ENCODE data around the gene BTNL9. TPM values are rescaled to one million over a fixed set of nuclear protein-coding genes. Genes with fewer than 3 reads are reported as not detected.

Gene BTNL9
- polyA plus RNA-seq, 2 of the 4 experiments (the other 2 are of a cell fraction): 0.85 to 1.5 TPM

DNA sequence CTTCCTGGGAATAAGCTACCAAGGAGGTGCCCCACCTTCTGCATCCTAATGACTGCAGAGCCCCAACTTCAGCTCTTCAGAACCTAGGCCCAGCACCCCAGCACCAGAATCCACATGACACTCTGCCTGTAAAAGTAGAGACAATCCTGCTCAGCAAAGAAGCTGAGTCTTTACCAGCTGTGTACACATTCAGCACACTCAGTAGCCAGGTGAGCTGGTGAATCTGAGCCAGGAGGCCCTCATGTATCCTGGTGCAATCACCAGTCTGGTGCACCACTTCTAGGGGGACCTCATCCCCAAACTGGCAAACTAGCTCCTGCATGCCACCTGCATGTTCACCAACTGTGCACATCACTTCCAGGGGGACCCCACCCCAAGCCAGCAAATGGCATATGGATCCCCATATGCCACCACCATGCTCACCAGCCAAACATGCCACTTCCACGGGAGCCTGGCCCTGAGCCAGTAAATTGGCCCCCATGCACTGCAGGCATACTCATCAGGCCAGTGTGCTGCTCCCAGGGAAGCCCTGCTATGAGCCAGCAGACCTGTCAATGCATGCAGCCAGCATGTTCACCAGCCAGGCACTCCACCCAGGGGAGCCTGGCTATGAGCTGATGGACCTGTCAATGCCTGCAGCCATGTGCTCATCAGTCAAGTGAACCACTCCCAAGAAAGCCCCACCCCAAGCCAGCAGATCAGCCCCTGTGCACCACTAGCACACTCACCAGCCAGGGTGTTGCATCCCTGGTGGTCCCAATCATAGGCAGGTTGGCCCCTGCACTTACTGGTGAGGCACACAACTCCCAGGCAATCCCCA lies 15.6 kb upstream of the BTNL9 start:
- WGBS (ENCODE audit: missing lambda C conversion rate): 0% methylated on average over 1 of the region's 1 CpG
- no peak for FAIRE-seq
- CTCF ChIA-PET: interaction anchor here (1.0 kb wide), 1 partner anchor 143 kb away, joined by 3 read pairs; no protein-coding TSS in a partner anchor

DNA sequence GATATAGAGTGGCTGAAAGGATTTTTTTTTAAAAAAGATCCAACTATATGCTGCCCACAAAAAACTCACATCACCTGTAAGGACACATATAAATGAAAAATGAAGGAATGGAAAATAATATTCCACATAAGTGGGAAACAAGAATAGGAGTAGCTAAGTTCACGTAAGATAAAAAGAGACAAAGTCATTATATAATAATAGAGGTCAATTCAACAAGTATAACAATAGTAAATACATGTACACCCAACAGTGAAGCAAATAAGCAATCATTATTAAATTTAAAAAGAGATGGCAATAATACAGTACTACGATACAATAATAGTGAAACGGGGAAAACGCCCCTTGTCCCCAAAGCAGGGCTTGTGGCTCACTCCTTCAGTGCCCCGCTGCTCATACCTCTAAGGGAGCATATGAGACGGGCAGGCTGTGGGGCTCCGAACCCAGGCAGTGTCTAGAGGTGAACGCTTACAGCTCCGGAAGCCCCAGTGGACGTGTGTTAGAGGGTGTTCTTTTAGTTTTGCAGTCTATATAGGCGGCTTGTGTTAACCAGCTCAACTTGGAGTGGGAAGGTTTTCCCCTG lies 12.5 kb upstream of the BTNL9 start:
- Histone ChIP-seq H3K4me2 (peak overlapping the region; percentile 77), H3K4me1 (peaks cover 3% of the 10 kb centered on the region; the same call in 1 of the 3 replicates), H3K4me3 (peak overlapping the region; percentile 55), H3K9me3 (peaks cover under 1% of the 10 kb centered on the region; the same call in 1 of the 3 replicates), H3K27ac (peak overlapping the region; percentile 76 to 84)
- TF ChIP-seq MYC (IDR thresholded peaks at IDR 0.05; ENCODE audit: borderline replicate concordance, low read length) (no peak), PBX3 (IDR thresholded peaks at IDR 0.05) (no peak), PHF8 (IDR thresholded peaks at IDR 0.05; ENCODE audit: borderline replicate concordance, low read depth) (no peak), ESRRA (IDR thresholded peaks at IDR 0.05; ENCODE audit: borderline replicate concordance, low read length) (no peak), EHMT2 (IDR thresholded peaks at IDR 0.05; ENCODE audit: low read depth) (no peak), MAFK (IDR thresholded peaks at IDR 0.05; ENCODE audit: partially characterized antibody) (no peak), CBX8 (IDR thresholded peaks at IDR 0.05) (no peak), SMC3 (IDR thresholded peaks at IDR 0.05) (no peak), FOSL2 (IDR thresholded peaks at IDR 0.05) (no peak), FOSL2 (CRISPR knock-in tag; IDR thresholded peaks at IDR 0.05) (no peak), BHLHE40 (IDR thresholded peaks at IDR 0.05; ENCODE audit: low read depth, low read length) (no peak)
- CTCF ChIA-PET: interaction anchor here (0.7 kb wide), 1 partner anchor 16 kb away, joined by 3 read pairs; no protein-coding TSS in a partner anchor
- ATAC-seq (peak; percentile 89; a peak in 5 of 6 replicates), FAIRE-seq (no peak), DNase-seq (ENCODE audit: low read depth in 1 of 2, low spot score in 1 of 2) (peak in 1 of 2 experiments; percentile 35)
- POLR2A ChIA-PET: interaction anchor here (0.7 kb wide), 1 partner anchor 106 kb away, joined by 4 read pairs; no protein-coding TSS in a partner anchor
- WGBS (ENCODE audit: missing lambda C conversion rate): 18% methylated on average over 11 of the region's 11 CpGs

More for the DNA sequence above, 15.6 kb upstream of the BTNL9 start:
- POLR2A ChIA-PET: no interaction called here
- no peak for ATAC-seq
- TF ChIP-seq, protein P1, sequence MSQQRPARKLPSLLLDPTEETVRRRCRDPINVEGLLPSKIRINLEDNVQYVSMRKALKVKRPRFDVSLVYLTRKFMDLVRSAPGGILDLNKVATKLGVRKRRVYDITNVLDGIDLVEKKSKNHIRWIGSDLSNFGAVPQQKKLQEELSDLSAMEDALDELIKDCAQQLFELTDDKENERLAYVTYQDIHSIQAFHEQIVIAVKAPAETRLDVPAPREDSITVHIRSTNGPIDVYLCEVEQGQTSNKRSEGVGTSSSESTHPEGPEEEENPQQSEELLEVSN (IDR thresholded peaks at IDR 0.05; ENCODE audit: borderline replicate concordance, low read depth): no peak
- Histone ChIP-seq H3K9me3 (peaks cover 6% of the 10 kb centered on the region; the same call in 1 of the 3 replicates), H3K4me2 (no peak overlapping the region), H3K4me1 (peaks cover 3% of the 10 kb centered on the region; the same call in 1 of the 3 replicates), H3K27ac (no peak overlapping the region), H3K4me3 (no peak overlapping the region)
- no peak for DNase-seq (ENCODE audit: low read depth in 1 of 2, low spot score in 1 of 2)

DNA sequence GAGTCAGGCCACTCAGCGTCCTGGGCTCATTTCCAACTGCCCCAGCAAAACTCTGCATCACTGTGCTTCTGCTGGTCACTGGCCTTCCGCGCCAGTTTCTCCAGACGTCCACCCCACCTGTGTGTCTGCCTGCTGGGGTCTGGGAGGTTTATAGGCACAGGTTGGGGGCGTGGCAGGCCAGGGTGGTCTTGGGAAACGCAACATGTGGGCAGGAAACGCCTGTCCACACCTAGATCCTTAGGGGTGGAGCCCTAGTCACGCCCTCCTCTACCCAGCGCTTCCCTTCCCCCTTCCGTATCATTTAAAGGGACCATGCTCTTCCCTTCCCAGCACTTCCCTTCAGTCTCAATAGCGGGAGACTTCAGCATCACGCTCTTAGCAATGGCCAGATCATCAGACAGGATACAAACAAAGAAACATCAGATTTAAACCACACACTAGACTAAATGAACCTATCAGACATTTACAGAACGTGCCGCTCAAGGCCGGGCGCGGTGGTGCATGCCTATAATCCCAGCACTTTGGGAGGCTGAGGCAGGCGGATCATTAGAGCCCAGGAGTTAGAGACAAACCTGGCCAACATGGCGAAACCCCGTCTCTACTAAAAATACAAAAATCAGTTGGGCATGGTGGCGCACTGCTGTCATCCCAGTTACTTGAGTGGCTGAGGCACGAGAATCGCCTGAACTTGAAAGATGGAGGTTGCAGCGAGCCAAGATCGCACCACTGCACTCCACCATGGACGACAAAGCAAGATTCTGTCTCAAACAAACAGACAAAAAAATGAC lies 11.8 kb upstream of the BTNL9 start:
- CTCF ChIA-PET: interaction anchor here (0.9 kb wide), 1 partner anchor 145 kb away, joined by 3 read pairs; no protein-coding TSS in a partner anchor
- Histone ChIP-seq H3K4me1 (peaks cover 3% of the 10 kb centered on the region; the same call in 1 of the 3 replicates), H3K27ac (peak overlapping the region; percentile 76 to 84), H3K4me3 (peak overlapping the region; percentile 55), H3K4me2 (peak overlapping the region; percentile 77), H3K9me3 (no peaks in the 10 kb centered on the region)
- TF ChIP-seq POLR2A (IDR thresholded peaks at IDR 0.05; ENCODE audit: low read length) (peak; percentile 66), JUNB (IDR thresholded peaks at IDR 0.05) (no peak), MAFK (IDR thresholded peaks at IDR 0.05; ENCODE audit: partially characterized antibody) (no peak), ATOH8 (CRISPR knock-in tag; IDR thresholded peaks at IDR 0.05; ENCODE audit: low read depth) (no peak), CHD4 (IDR thresholded peaks at IDR 0.05; ENCODE audit: borderline replicate concordance) (no peak), MYC (IDR thresholded peaks at IDR 0.05; ENCODE audit: borderline replicate concordance, low read length) (peak; percentile 63), ELK1 (IDR thresholded peaks at IDR 0.05; ENCODE audit: low read depth, low read length) (no peak), CEBPB (IDR thresholded peaks at IDR 0.05) (0 out of 4 replicates have a peak, but pooled peaks of 1 of the 2 experiments have one; percentile 33), HOXB5 (CRISPR knock-in tag; IDR thresholded peaks at IDR 0.05) (no peak), ESRRA (IDR thresholded peaks at IDR 0.05; ENCODE audit: borderline replicate concordance, low read length) (no peak), JUN (IDR thresholded peaks at IDR 0.05) (peak in 1 of 2 experiments; percentile 47; a peak in 1 of 5 replicates)
- TF ChIP-seq, protein P2, sequence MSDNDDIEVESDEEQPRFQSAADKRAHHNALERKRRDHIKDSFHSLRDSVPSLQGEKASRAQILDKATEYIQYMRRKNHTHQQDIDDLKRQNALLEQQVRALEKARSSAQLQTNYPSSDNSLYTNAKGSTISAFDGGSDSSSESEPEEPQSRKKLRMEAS (IDR thresholded peaks at IDR 0.05): peak; percentile 76; the same call in 1 of the 2 replicates
- ATAC-seq (peak; percentile 92 to 98), DNase-seq (ENCODE audit: low read depth in 1 of 2, low spot score in 1 of 2) (peak; percentile 71 to 86), FAIRE-seq (peak; percentile 28)
- 54% methylated on average over 23 of the region's 26 CpGs for WGBS (ENCODE audit: missing lambda C conversion rate)
- POLR2A ChIA-PET: no interaction called here

Measured in A549 (cell line).